Measurements from ENCODE around the gene SLC22A23.

DNA sequence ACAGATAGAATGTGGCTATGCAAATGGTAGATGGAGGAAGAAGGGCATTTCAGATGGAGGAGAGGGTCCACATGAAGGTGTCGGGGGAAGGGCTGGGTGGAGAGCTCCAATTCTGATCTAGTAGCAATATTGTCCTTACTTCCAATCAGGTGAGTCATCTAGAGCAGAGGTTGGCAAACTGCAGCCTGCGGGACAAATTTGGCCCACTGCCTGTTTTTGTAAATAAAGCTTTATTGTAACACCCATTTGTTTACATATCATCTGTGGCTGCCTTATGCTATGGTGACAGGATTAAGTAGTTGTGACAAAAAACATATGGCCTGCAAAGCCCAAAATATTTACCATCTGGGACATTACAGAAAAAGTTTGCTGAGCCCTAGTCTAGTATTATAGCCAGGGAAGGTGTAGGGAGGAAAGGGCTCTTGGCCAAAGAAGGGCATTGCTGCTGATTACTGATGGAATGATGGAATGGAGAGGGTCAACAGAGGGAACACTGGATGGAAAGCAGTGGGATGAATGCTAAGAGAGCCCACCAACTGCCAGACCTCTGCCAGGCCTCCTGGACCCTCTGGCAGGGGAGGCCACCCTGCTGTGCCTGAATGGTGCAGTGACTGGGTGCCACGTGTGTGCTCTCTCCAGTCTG, 79.8 kb downstream of the SLC22A23 start:
- TF ChIP-seq YY1 (IDR thresholded peaks at IDR 0.05; ENCODE audit: insufficient read depth, insufficient read length) (no peak), ZNF274 (IDR thresholded peaks at IDR 0.05; ENCODE audit: low read depth, low read length) (no peak)
